K562 (cell line): ENCODE measurements around the gene CAMK2D. TPM values are rescaled to one million over a fixed set of nuclear protein-coding genes. Genes with fewer than 3 reads are reported as not detected.
A peak's percentile ranks its signal among the peaks of the same experiment; 100 is the strongest.

Experiments used
- ATAC-seq: fragments of 200-7000 bp; cut with Tn5 transposase; 3 replicates; pipeline ENCODE4 v1.9.1; 2020; ENCODE audit warnings: moderate library complexity
- BruUV-seq: library from RNA; stranded (reverse); fragments of 400-500 nt; replicated peaks from 2 replicates; lab custom pipeline; 2021; lab: Mats Ljungman, UMichigan
- CTCF ChIA-PET: fragments of 300-600 bp; formaldehyde crosslinking; extraction: SDS; loops from one replicate; lab custom pipeline; 2021; ENCODE audit warnings: low intra/inter-chr PET ratio; lab: Yijun Ruan, JAX
- POLR2A ChIA-PET: fragments of 300-600, 350-650 bp; sonication (Branson Sonifier 250); formaldehyde crosslinking; extraction: SDS; loops from one replicate; lab custom pipeline; 2021; ENCODE audit warnings: antibody characterized with exemption, inconsistent platforms; lab: Yijun Ruan, JAX
- DNase-seq, 4 experiments: peaks; one replicate each; pipeline versions ENCODE4 v3.0.0 to v3.0.0-alpha.2; 2011 to 2018; ENCODE audit warnings: low spot score in 3 of 4, mixed read lengths in 3 of 4; ENCODE audit errors: extremely low read depth in 1 of 4
- FAIRE-seq: peaks from 2 replicates; lab custom pipeline; 2011; peaks lifted over from hg19 to GRCh38; lab: Jason Lieb, UNC
- H2AFZ ChIP-seq: 2 replicates; pipeline ENCODE4 v1.6.0; 2011; ENCODE audit warnings: low read depth, low read length, control low read depth, inconsistent platforms
- H3K27ac ChIP-seq: fragments of 200-600 bp; 3 replicates; pipeline ENCODE4 v1.8.0; 2011; ENCODE audit warnings: low read depth, mild to moderate bottlenecking, control low read depth, inconsistent platforms, low read length, moderate library complexity, mixed read lengths; ENCODE audit errors: extremely low read depth
- H3K27me3 ChIP-seq, 2 experiments: fragments of 300-600 bp in 1 of 2; 2 replicates in 1 of 2; 3 replicates in 1 of 2; pipeline versions ENCODE4 v1.6.0 to v1.8.0; 2011; ENCODE audit warnings: inconsistent platforms in 2 of 2, low read length in 2 of 2, mild to moderate bottlenecking in 1 of 2, mixed read lengths in 1 of 2, moderate library complexity in 1 of 2; ENCODE audit not compliant: control insufficient read depth in 2 of 2, insufficient read depth in 2 of 2
- H3K36me3 ChIP-seq: fragments of 300-600 bp; 3 replicates; pipeline ENCODE4 v1.8.0; 2011; ENCODE audit warnings: mild to moderate bottlenecking, low read length, inconsistent platforms; ENCODE audit not compliant: control insufficient read depth, insufficient read depth
- H3K4me1 ChIP-seq, 2 experiments: fragments of 200-600 bp in 1 of 2; replicated peaks in 1 of 2; 2 replicates in 1 of 2; 3 replicates in 1 of 2; pipeline versions ENCODE4 v1.5.1 to v1.8.0; 2011; ENCODE audit warnings: inconsistent platforms in 2 of 2, low read length in 2 of 2, mild to moderate bottlenecking in 1 of 2, mixed read lengths in 1 of 2, moderate library complexity in 1 of 2; ENCODE audit not compliant: control insufficient read depth in 2 of 2, insufficient read depth in 2 of 2
- H3K4me2 ChIP-seq: 2 replicates; pipeline ENCODE4 v1.6.1; 2011; ENCODE audit warnings: low read length, control low read depth, inconsistent platforms, mixed read lengths; ENCODE audit not compliant: insufficient read depth
- H3K4me3 ChIP-seq: fragments of 200-600 bp; sonication (generic), shearing (Covaris generic); 2 replicates; pipeline ENCODE4 v1.5.1; 2016; ENCODE audit warnings: control low read depth, inconsistent platforms
- H3K79me2 ChIP-seq: fragments of 200-600 bp; 3 replicates; pipeline ENCODE4 v1.8.0; 2011; ENCODE audit warnings: low read length, inconsistent platforms; ENCODE audit not compliant: control insufficient read depth, insufficient read depth
- H3K9ac ChIP-seq, 2 experiments: 2 replicates each; pipeline versions ENCODE4 v1.6.0 to v1.6.1; 2011; ENCODE audit warnings: low read depth in 2 of 2, low read length in 2 of 2, control low read depth in 1 of 2, inconsistent platforms in 1 of 2, mild to moderate bottlenecking in 1 of 2, mixed read lengths in 1 of 2; ENCODE audit not compliant: insufficient read depth in 1 of 2
- H3K9me1 ChIP-seq: one replicate; pipeline ENCODE4 v1.6.0; 2011; ENCODE audit warnings: inconsistent platforms, mild to moderate bottlenecking, low read length, moderate library complexity; ENCODE audit not compliant: control insufficient read depth, insufficient read depth
- H3K9me3 ChIP-seq: replicated peaks from 2 replicates; pipeline ENCODE4 v1.5.1; 2011; ENCODE audit warnings: low read depth, low read length, inconsistent platforms; ENCODE audit not compliant: control insufficient read depth, insufficient read depth
- H4K20me1 ChIP-seq: replicated peaks from 2 replicates; pipeline ENCODE4 v1.6.1; 2011; ENCODE audit warnings: low read length, inconsistent platforms, mixed read lengths; ENCODE audit not compliant: control insufficient read depth, insufficient read depth
- ATF3 ChIP-seq, 2 experiments: fragments of 450-650 bp in 1 of 2; sonication (generic) in 1 of 2; formaldehyde crosslinking in 1 of 2; IDR thresholded peaks in 1 of 2; conservative IDR thresholded peaks in 1 of 2; 2 replicates each; pipeline versions ENCODE4 v1.6.1 to v1.8.1; 2016 to 2023; ENCODE audit warnings: mild to moderate bottlenecking in 2 of 2, moderate library complexity in 2 of 2, inconsistent platforms in 1 of 2, missing genetic modification reagents in 1 of 2
- ERF ChIP-seq: fragments of 450-650 bp; formaldehyde crosslinking; IDR thresholded peaks from 2 replicates; pipeline ENCODE4 v1.4.0; 2020; ENCODE audit warnings: mild to moderate bottlenecking, mixed read lengths
- ESRRA ChIP-seq: fragments of 450-650 bp; IDR thresholded peaks from 2 replicates; pipeline ENCODE4 v1.6.1; 2014; ENCODE audit warnings: low read depth, mild to moderate bottlenecking, moderate library complexity, borderline replicate concordance
- ETV5 ChIP-seq: sonication (generic); formaldehyde crosslinking; IDR thresholded peaks from 2 replicates; pipeline ENCODE4 v1.4.0; 2020; ENCODE audit warnings: low read depth, mild to moderate bottlenecking, missing genetic modification reagents
- FOSL1 ChIP-seq: fragments of 200-800 bp; sonication (Bioruptor generic); conservative IDR thresholded peaks from 2 replicates; pipeline ENCODE4 v1.6.1; 2016; ENCODE audit warnings: missing genetic modification characterization, missing compliant biosample characterization
- GMEB1 ChIP-seq: fragments of 250-450 bp; sonication (Bioruptor Pico); IDR thresholded peaks from 2 replicates; pipeline ENCODE4 v1.4.0; 2020; ENCODE audit warnings: mild to moderate bottlenecking
- IRF2 ChIP-seq: sonication (generic); formaldehyde crosslinking; IDR thresholded peaks from 2 replicates; pipeline ENCODE4 v1.8.1; 2022; ENCODE audit warnings: mild to moderate bottlenecking, missing genetic modification reagents
- JUNB ChIP-seq: fragments of 450-650 bp; formaldehyde crosslinking; conservative IDR thresholded peaks from 2 replicates; pipeline ENCODE4 v1.4.0; 2020; ENCODE audit warnings: mild to moderate bottlenecking
- L3MBTL2 ChIP-seq: fragments of 450-650 bp; IDR thresholded peaks from 2 replicates; pipeline ENCODE4 v1.6.1; 2016; ENCODE audit warnings: mild to moderate bottlenecking, moderate library complexity
- MYBL2 ChIP-seq, 2 experiments: fragments of 450-650 bp in 1 of 2; sonication (generic) in 1 of 2; formaldehyde crosslinking in 1 of 2; IDR thresholded peaks; 2 replicates each; pipeline versions ENCODE4 v1.6.1 to v1.8.1; 2017 to 2022; ENCODE audit warnings: borderline replicate concordance in 1 of 2, inconsistent platforms in 1 of 2, low read depth in 1 of 2, mild to moderate bottlenecking in 1 of 2, missing genetic modification reagents in 1 of 2, moderate library complexity in 1 of 2
- NCOA1 ChIP-seq: fragments of 450-650 bp; IDR thresholded peaks from 2 replicates; pipeline ENCODE4 v1.6.1; 2016; ENCODE audit warnings: low read depth
- SREBF2 ChIP-seq: sonication (generic); formaldehyde crosslinking; IDR thresholded peaks from 2 replicates; pipeline ENCODE4 v1.4.0; 2020; ENCODE audit warnings: mild to moderate bottlenecking, missing genetic modification reagents
- ZKSCAN1 ChIP-seq: fragments of 150-350 bp; IDR thresholded peaks from 2 replicates; pipeline ENCODE4 v1.6.1; 2016; ENCODE audit warnings: low read depth, low read length
- ZNF274 ChIP-seq: IDR thresholded peaks from 2 replicates; pipeline ENCODE4 v1.6.1; 2011; ENCODE audit warnings: low read depth, mild to moderate bottlenecking, low read length, moderate library complexity, borderline replicate concordance
- ZNF316 ChIP-seq: fragments of 450-650 bp; IDR thresholded peaks from 2 replicates; pipeline ENCODE4 v1.6.1; 2016
- ZNF507 ChIP-seq: conservative IDR thresholded peaks from 2 replicates; pipeline ENCODE4 v1.6.1; 2017; ENCODE audit warnings: missing genetic modification characterization, missing compliant biosample characterization
- ZNF511 ChIP-seq: sonication (generic); formaldehyde crosslinking; IDR thresholded peaks from 2 replicates; pipeline ENCODE4 v1.8.0; 2022; ENCODE audit warnings: mild to moderate bottlenecking, missing genetic modification reagents
- in situ Hi-C: fragments of 300-500 bp; cut with MboI; formaldehyde crosslinking; loops from 4 replicates; pipeline ENCODE4 v1.15.0; 2018; ENCODE audit warnings: inconsistent platforms, mixed read lengths
- intact Hi-C: fragments of 100-400 bp; cut with micrococcal nuclease; formaldehyde crosslinking; loops from 2 replicates; pipeline ENCODE4 v1.14.2; 2022
- polyA plus RNA-seq, 8 experiments: library from polyadenylated mRNA; depleted of rRNA in 4 of 8; stranded (reverse) in 5 of 8; unstranded in 3 of 8; fragments of >200 nt; fragmentation: Nextera tagmentation in 2 of 8; fragmentation: Illumina TruSeq in 1 of 8; extraction: Ambion mirVana in 2 of 8; extraction: Trizol in 1 of 8; gene quantifications; 2 replicates each; pipeline versions ENCODE4 v1.2.1 to v1.2.3, GENCODE V29; 2011 to 2014; ENCODE audit warnings: inconsistent platforms in 1 of 8, missing spikeins in 1 of 8
- total RNA-seq, 7 experiments: library from RNA; depleted of rRNA in 6 of 7; stranded (reverse); fragments of >200 nt in 6 of 7; fragmentation: Illumina TruSeq in 2 of 7; extraction: Trizol in 2 of 7; gene quantifications; 2 replicates each; pipeline versions ENCODE4 v1.2.1 to v1.2.3, GENCODE V29; 2011 to 2021; ENCODE audit warnings: low replicate concordance in 1 of 7

Gene CAMK2D
- total and polyA plus RNA-seq, 9 of the 15 experiments (the other 6 are each of a cell fraction or from before 2014, with no cell fraction given), result 0.01 to 0.33 (median 0.04) TPM; not detected in 2

- TF ChIP-seq ZNF274 (no peak), ZNF316 (no peak), SREBF2 (CRISPR knock-in tag) (no peak), ERF (CRISPR knock-in tag) (no peak)
Measured at GRCh38 chr4:113587156-113587555, 174.4 kb downstream of the CAMK2D start (continued).

- H3K79me2 ChIP-seq, result no peaks in the 10 kb centered on the region
- no peaks in the 10 kb centered on the region for H3K36me3 ChIP-seq
Measured at GRCh38 chr4:113586072-113586471, 175.5 kb downstream of the CAMK2D start.

More at GRCh38 chr4:113586072-113586471, 175.5 kb downstream of the CAMK2D start:
- DNase-seq (no peak), FAIRE-seq (no peak), ATAC-seq (no peak)
- H3K4me3 ChIP-seq, result no peak overlapping the region
- H3K27me3 ChIP-seq, result no peaks in the 10 kb centered on the region
- intact Hi-C loops, result no loop called here
- no peak overlapping the region for H3K27ac ChIP-seq
- in situ Hi-C loops, result no loop called here
- H3K4me1 ChIP-seq, result no peaks in the 10 kb centered on the region; a peak in 2 of 5 replicates
- no peak overlapping the region for H3K9ac ChIP-seq
- TF ChIP-seq ZKSCAN1 (no peak), NCOA1 (no peak), IRF2 (CRISPR knock-in tag) (no peak), MYBL2 (IDR thresholded peaks at IDR 0.05; ENCODE audit: low read depth) (no peak), MYBL2 (CRISPR knock-in tag; IDR thresholded peaks at IDR 0.05; ENCODE audit: borderline replicate concordance) (no peak), GMEB1 (CRISPR knock-in tag) (no peak), ETV5 (no peak), ZNF507 (tag) (no peak), L3MBTL2 (no peak), ZNF511 (CRISPR knock-in tag) (no peak), ESRRA (no peak), JUNB (CRISPR knock-in tag) (no peak), ATF3 (IDR thresholded peaks at IDR 0.05) (no peak), ATF3 (CRISPR knock-in tag; conservative IDR thresholded peaks at IDR 0.05) (no peak), FOSL1 (tag) (no peak)
- no TSS peak for BruUV-seq
- H3K9me1 ChIP-seq, result no peaks in the 10 kb centered on the region
- ChIA-PET CTCF (no interaction called here), POLR2A (no interaction called here)
- H4K20me1 ChIP-seq, result no peaks in the 10 kb centered on the region
- H3K9me3 ChIP-seq, result no peaks in the 10 kb centered on the region
- H3K4me2 ChIP-seq, result no peak overlapping the region
- H2AFZ ChIP-seq, result peak overlapping the region; percentile 42; the same call in 1 of the 2 replicates
